ENCODE measurements around the gene LGALS12.
"Not testable (repeated sequence)": the region's sequence is repeated elsewhere in the genome, so short reads cannot be mapped to it uniquely, and the experiment has no call there.

Gene LGALS12

GRCh38 chr11:63532799-63533475, 27.1 kb downstream of the LGALS12 start:
- DNase-seq (ENCODE audit: low spot score): no peak

GRCh38 chr11:63534076-63534475, 28.2 kb downstream of the LGALS12 start:
- no peak for DNase-seq (ENCODE audit: low spot score)

- no peak for DNase-seq (ENCODE audit: low spot score)
These were observed 29.1 kb downstream of the LGALS12 start for GRCh38 chr11:63534895-63535461.

GRCh38 chr11:63535734-63536133, 29.9 kb downstream of the LGALS12 start:
- DNase-seq (ENCODE audit: low spot score): no peak

- DNase-seq (ENCODE audit: low spot score): peak; percentile 70
These were observed 30.9 kb downstream of the LGALS12 start, which contains the start of gene PLAAT4 for GRCh38 chr11:63536669-63537292. Gene PLAAT4 (plus strand): TSS chr11:63536808. CDS start chr11:63536869, 61 bp downstream.

GRCh38 chr11:63537293-63538101, 31.6 kb downstream of the LGALS12 start:
- peak; percentile 31 for DNase-seq (ENCODE audit: low spot score)

- DNase-seq (ENCODE audit: low spot score): not testable (repeated sequence)
These were observed 36.6 kb downstream of the LGALS12 start for GRCh38 chr11:63542506-63542905.

- no peak for DNase-seq (ENCODE audit: low spot score)
These were observed 37.8 kb downstream of the LGALS12 start for GRCh38 chr11:63543711-63544110.

GRCh38 chr11:63547061-63547460, 41.2 kb downstream of the LGALS12 start:
- DNase-seq (ENCODE audit: low spot score): no peak

- no peak for DNase-seq (ENCODE audit: low spot score)
These were observed 42.3 kb downstream of the LGALS12 start for GRCh38 chr11:63548178-63548577.

GRCh38 chr11:63549411-63549810, 43.5 kb downstream of the LGALS12 start:
- DNase-seq (ENCODE audit: low spot score): no peak

GRCh38 chr11:63550156-63550700, 44.3 kb downstream of the LGALS12 start:
- DNase-seq (ENCODE audit: low spot score): not testable (repeated sequence)

- DNase-seq (ENCODE audit: low spot score): no peak
These were observed 45.4 kb downstream of the LGALS12 start for GRCh38 chr11:63551091-63551888.

GRCh38 chr11:63551889-63552266, 46.0 kb downstream of the LGALS12 start:
- no peak for DNase-seq (ENCODE audit: low spot score)

- DNase-seq (ENCODE audit: low spot score): no peak
These were observed 47.0 kb downstream of the LGALS12 start for GRCh38 chr11:63552921-63553320.

GRCh38 chr11:63553759-63554158, 47.9 kb downstream of the LGALS12 start:
- DNase-seq (ENCODE audit: low spot score): no peak

- DNase-seq (ENCODE audit: low spot score): no peak
These were observed 49.0 kb downstream of the LGALS12 start for GRCh38 chr11:63554877-63555223.

- DNase-seq (ENCODE audit: low spot score): no peak
These were observed 50.6 kb downstream of the LGALS12 start for GRCh38 chr11:63556404-63557013.

GRCh38 chr11:63557570-63557969, 51.7 kb downstream of the LGALS12 start:
- DNase-seq (ENCODE audit: low spot score): no peak

GRCh38 chr11:63558459-63559157, 52.7 kb downstream of the LGALS12 start:
- DNase-seq (ENCODE audit: low spot score): no peak

Measured in hepatic stellate cell (primary cell).